Stomach (tissue), 9 donors: Measurements from ENCODE around the gene CARMIL1. TPM values are rescaled to one million over a fixed set of nuclear protein-coding genes. Genes with fewer than 3 reads are reported as not detected.

ENCODE experiments used
- DNase-seq, 2 donors: peaks; one replicate each; pipeline versions ENCODE4 v3.0.0 to v3.0.0-alpha.2; 2013 to 2019
- H3K27ac ChIP-seq, 5 donors: fragments of 200-600 bp in 4 of 5; sonication (generic) in 4 of 5; one replicate each; pipeline ENCODE4 v1.5.1; 2013 to 2019; ENCODE audit warnings: mild to moderate bottlenecking in 1 of 5, moderate library complexity in 1 of 5
- H3K27me3 ChIP-seq, 3 donors: fragments of 200-600 bp; sonication (generic); one replicate each; pipeline ENCODE4 v1.5.1; 2017 to 2019; ENCODE audit warnings: mixed run types in 1 of 3
- H3K36me3 ChIP-seq, 4 donors: fragments of 200-600 bp; sonication (generic); 1 replicate in 3 of 4; 2 replicates in 1 of 4; pipeline ENCODE4 v1.5.1; 2016 to 2019
- H3K4me1 ChIP-seq, 4 donors: fragments of 200-600 bp; sonication (generic); one replicate each; pipeline ENCODE4 v1.5.1; 2016 to 2019
- H3K4me3 ChIP-seq, 4 donors: fragments of 200-600 bp; sonication (generic) in 3 of 4; one replicate each; pipeline ENCODE4 v1.5.1; 2016 to 2019; ENCODE audit warnings: mild to moderate bottlenecking in 1 of 4
- H3K9me3 ChIP-seq, 4 donors: fragments of 200-600 bp; sonication (generic); one replicate each; pipeline ENCODE4 v1.5.1; 2016 to 2019
- EP300 ChIP-seq: sonication (generic); formaldehyde crosslinking; IDR thresholded peaks from one replicate; pipeline ENCODE4 v1.6.1; 2017; ENCODE audit warnings: antibody characterized with exemption
- POLR2A ChIP-seq, 4 donors: fragments of 450-650 bp; IDR thresholded peaks; one replicate each; pipeline ENCODE4 v1.6.1; 2016; ENCODE audit warnings: antibody characterized with exemption in 4 of 4, control low read depth in 2 of 4, mild to moderate bottlenecking in 1 of 4, moderate library complexity in 1 of 4
- POLR2AphosphoS5 ChIP-seq, 3 donors: sonication (generic); formaldehyde crosslinking; IDR thresholded peaks; one replicate each; pipeline ENCODE4 v1.6.1; 2016; ENCODE audit warnings: antibody characterized with exemption in 3 of 3
- WGBS, 5 donors: extraction: QIAGEN DNeasy Blood & Tissue Kit in 3 of 5; methylation state at CpG; one replicate each; pipeline versions ENCODE4 v1.1.5 to v1.1.7; 2013 to 2018; 5-methylcytosine and 5-hydroxymethylcytosine counted together
- intact Hi-C: fragments of 100-400 bp; cut with DNase I; formaldehyde crosslinking; loops from one replicate; pipeline ENCODE4 v1.15.1; 2023; ENCODE audit warnings: low total_unique reads
- polyA plus RNA-seq, 3 donors: library from polyadenylated mRNA; stranded (reverse); fragments of 200-250 nt; gene quantifications; one replicate each; pipeline ENCODE4 v1.2.3, GENCODE V29; 2013
- total RNA-seq, 5 donors: library from RNA; depleted of rRNA; stranded (reverse); fragments of >200 nt; gene quantifications; one replicate each; pipeline versions ENCODE4 v1.1.0 to v1.2.3, GENCODE V29; 2014 to 2016
- TF ChIP-seq, protein P1 (sequence below), 7 experiments: fragments of 450-650 bp in 4 of 7; fragments of 200-600 bp in 3 of 7; sonication (generic) in 3 of 7; IDR thresholded peaks; one replicate each; pipeline ENCODE4 v1.5.1; 2016 to 2019; ENCODE audit warnings: antibody characterized with exemption in 7 of 7, control low read depth in 2 of 7, mild to moderate bottlenecking in 1 of 7
- donor health status: healthy with polysubstance abuse.
- donor health status: Bipolar disorder and iron deficiency.
- donor health status: healthy.

The CARMIL1 gene
- total and polyA plus RNA-seq, 8 donors: 10.5 to 42.7 (median 14.9) TPM

DNA sequence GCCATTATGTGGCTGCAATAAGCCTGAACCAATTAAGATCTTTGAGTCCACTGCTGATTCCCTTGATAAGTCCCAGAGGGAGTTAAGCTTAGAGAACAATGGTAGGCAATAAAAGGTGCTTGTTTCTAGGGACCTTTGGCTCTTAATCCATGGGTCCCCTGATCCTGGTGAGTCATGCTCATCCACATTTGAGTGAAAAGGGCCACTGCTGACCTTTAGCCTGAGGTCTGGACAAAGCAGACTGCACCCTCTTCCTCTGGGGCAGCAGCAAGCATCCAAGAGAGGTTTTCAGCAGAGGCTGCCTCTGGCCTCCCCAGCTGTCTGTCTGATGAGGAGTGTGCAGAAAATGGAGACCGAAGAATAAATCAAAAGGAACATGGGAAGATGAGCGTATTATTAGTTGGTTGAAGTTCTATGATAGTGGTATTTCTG lies 356.7 kb downstream of the CARMIL1 start:
- Histone ChIP-seq H3K36me3 (no peaks in the 10 kb centered on the region), H3K9me3 (no peaks in the 10 kb centered on the region), H3K4me1 (no peaks in the 10 kb centered on the region), H3K27me3 (peaks cover 0 to 15% (median 0%) of the 10 kb centered on the region in 3 donors), H3K4me3 (no peak overlapping the region), H3K27ac (no peak overlapping the region)
- intact Hi-C loops: no loop called here
- 89 to 95% (median 93%) methylated on average over 2 of the region's 2 CpGs for WGBS, 5 donors
- TF ChIP-seq POLR2AphosphoS5 (IDR thresholded peaks at IDR 0.05): no peak
- TF ChIP-seq, protein P1, sequence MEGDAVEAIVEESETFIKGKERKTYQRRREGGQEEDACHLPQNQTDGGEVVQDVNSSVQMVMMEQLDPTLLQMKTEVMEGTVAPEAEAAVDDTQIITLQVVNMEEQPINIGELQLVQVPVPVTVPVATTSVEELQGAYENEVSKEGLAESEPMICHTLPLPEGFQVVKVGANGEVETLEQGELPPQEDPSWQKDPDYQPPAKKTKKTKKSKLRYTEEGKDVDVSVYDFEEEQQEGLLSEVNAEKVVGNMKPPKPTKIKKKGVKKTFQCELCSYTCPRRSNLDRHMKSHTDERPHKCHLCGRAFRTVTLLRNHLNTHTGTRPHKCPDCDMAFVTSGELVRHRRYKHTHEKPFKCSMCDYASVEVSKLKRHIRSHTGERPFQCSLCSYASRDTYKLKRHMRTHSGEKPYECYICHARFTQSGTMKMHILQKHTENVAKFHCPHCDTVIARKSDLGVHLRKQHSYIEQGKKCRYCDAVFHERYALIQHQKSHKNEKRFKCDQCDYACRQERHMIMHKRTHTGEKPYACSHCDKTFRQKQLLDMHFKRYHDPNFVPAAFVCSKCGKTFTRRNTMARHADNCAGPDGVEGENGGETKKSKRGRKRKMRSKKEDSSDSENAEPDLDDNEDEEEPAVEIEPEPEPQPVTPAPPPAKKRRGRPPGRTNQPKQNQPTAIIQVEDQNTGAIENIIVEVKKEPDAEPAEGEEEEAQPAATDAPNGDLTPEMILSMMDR (IDR thresholded peaks at IDR 0.05): no peak
- no peak for TF ChIP-seq EP300
- TF ChIP-seq POLR2A (IDR thresholded peaks at IDR 0.05): no peak
- DNase-seq: no peak

DNA sequence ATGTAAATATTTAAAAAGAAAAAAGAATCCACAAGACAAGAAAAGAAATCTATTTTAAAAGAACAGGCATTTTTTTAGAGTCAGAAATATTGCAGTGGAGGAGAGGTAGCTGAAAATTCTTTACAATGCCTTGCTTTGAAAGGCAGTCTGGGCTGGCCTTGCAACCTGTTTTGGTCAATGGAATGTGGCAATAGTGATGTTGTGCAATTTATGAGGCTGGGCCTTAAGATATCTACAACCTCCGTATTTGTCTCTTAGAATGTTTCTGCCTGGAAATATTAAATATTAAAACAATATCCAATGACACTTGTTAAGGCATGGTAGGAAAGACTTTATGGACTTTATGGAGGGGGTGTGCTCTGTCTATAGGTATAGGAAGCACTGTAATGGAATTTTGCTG lies 358.0 kb downstream of the CARMIL1 start:
- Histone ChIP-seq H3K4me1 (no peaks in the 10 kb centered on the region), H3K9me3 (no peaks in the 10 kb centered on the region), H3K27ac (no peak overlapping the region), H3K27me3 (peaks cover 0 to 21% (median 0%) of the 10 kb centered on the region in 3 donors), H3K4me3 (no peak overlapping the region), H3K36me3 (no peaks in the 10 kb centered on the region)
- intact Hi-C loops: no loop called here
- no peak for TF ChIP-seq POLR2A (IDR thresholded peaks at IDR 0.05)
- TF ChIP-seq, protein P1 (IDR thresholded peaks at IDR 0.05): no peak
- TF ChIP-seq POLR2AphosphoS5 (IDR thresholded peaks at IDR 0.05): no peak
- no peak for TF ChIP-seq EP300
- whole genome bisulfite sequencing, 5 donors: 66 to 79% (median 75%) methylated on average over 1 of the region's 1 CpG
- DNase-seq: no peak

DNA sequence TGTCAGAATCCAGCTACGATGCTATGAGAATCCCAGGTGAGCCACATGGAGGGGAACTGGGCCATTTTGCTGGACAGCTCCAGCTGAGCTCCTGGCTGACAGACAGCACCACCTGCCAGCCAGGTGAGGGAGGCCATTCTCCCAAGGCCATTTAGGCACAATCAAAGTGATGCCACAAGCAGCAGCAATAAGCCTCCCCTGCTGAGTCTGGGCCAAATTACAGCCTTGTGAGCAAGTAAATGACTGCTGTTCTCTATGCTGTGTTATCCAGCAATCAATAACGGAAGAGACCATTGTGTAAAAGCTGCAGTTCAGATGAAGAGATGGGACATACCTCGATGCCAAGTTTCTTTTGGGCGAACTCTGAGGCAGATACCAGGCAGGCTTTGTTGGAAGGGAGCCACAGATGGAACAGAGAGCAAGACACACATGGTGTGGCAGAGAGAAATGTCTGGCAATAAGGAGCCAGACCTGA lies 358.8 kb downstream of the CARMIL1 start:
- WGBS, 5 donors: 56 to 73% (median 66%) methylated on average over 4 of the region's 4 CpGs
- Histone ChIP-seq H3K4me3 (no peak overlapping the region), H3K27me3 (peaks cover 0 to 18% (median 4%) of the 10 kb centered on the region in 3 donors), H3K36me3 (no peaks in the 10 kb centered on the region), H3K9me3 (no peaks in the 10 kb centered on the region), H3K27ac (no peak overlapping the region), H3K4me1 (no peaks in the 10 kb centered on the region)
- intact Hi-C loops: no loop called here
- TF ChIP-seq, protein P1 (IDR thresholded peaks at IDR 0.05): no peak
- TF ChIP-seq EP300: no peak
- no peak for TF ChIP-seq POLR2AphosphoS5 (IDR thresholded peaks at IDR 0.05)
- no peak for TF ChIP-seq POLR2A (IDR thresholded peaks at IDR 0.05)
- DNase-seq: peak in 1 of 2 donors; percentile 57

DNA sequence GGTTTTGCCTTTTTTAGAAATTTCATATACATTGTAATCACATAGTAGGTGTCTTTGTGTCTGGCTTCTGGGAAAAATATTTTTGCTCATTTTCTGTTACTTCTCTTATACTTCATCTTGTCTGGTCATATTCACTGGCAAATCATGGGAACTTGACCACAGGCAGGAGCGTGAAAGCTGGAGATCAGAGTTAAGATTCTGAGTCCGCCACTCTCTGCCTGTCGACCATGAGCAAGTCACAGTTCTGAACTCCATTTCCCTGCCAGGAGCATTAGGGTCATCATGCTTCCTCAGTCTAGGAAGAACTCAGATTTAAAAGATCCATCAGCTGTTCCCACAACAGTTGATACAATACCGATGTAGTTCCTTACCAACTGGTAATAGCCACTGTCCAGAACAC lies 360.5 kb downstream of the CARMIL1 start:
- TF ChIP-seq, protein P1 (IDR thresholded peaks at IDR 0.05): no peak
- TF ChIP-seq POLR2A (IDR thresholded peaks at IDR 0.05) (no peak), EP300 (no peak)
- H3K4me1 ChIP-seq: no peaks in the 10 kb centered on the region
- intact Hi-C loops: no loop called here
- H3K9me3 ChIP-seq: no peaks in the 10 kb centered on the region
- 80 to 93% (median 87%) methylated on average over 4 of the region's 4 CpGs for WGBS, 5 donors
- H3K27ac ChIP-seq: no peak overlapping the region
- peaks cover 0 to 18% (median 4%) of the 10 kb centered on the region in 3 donors for H3K27me3 ChIP-seq
- no peak overlapping the region for H3K4me3 ChIP-seq
- no peaks in the 10 kb centered on the region for H3K36me3 ChIP-seq
- no peak for DNase-seq
